HG02970 (cell line): ENCODE data around the gene ADAMTSL5.
"Not testable (repeated sequence)": the region's sequence is repeated elsewhere in the genome, so short reads cannot be mapped to it uniquely, and the experiment has no call there.

Source experiments
- ATAC-seq: cut with Tn5 transposase; IDR thresholded peaks from one replicate; pipeline ENCODE4 v1.9.1; 2021; ENCODE audit warnings: mild to moderate bottlenecking, moderate library complexity, moderate number of reproducible peaks; ENCODE audit not compliant: unreplicated experiment, low FRiP score

ADAMTSL5 gene

GRCh38 chr19:1531587-1531986 is 18.8 kb upstream of the ADAMTSL5 start:
- ATAC-seq = no peak

- not testable (repeated sequence) for ATAC-seq
Observed at GRCh38 chr19:1530856-1531255, 18.0 kb upstream of the ADAMTSL5 start.

- no peak for ATAC-seq
Observed at GRCh38 chr19:1529430-1529816, 16.6 kb upstream of the ADAMTSL5 start.

- ATAC-seq = no peak
Observed at GRCh38 chr19:1528596-1529429, 16.0 kb upstream of the ADAMTSL5 start.

- ATAC-seq = no peak
Observed at GRCh38 chr19:1527650-1528309, 15.0 kb upstream of the ADAMTSL5 start.

- no peak for ATAC-seq
Observed at GRCh38 chr19:1526979-1527649, 14.3 kb upstream of the ADAMTSL5 start.

- no peak for ATAC-seq
Observed at GRCh38 chr19:1526066-1526778, 13.4 kb upstream of the ADAMTSL5 start.

GRCh38 chr19:1525343-1525742 is 12.5 kb upstream of the ADAMTSL5 start:
- ATAC-seq = no peak

- ATAC-seq = no peak
Observed at GRCh38 chr19:1524972-1525325, 12.1 kb upstream of the ADAMTSL5 start.

- no peak for ATAC-seq
Observed at GRCh38 chr19:1524287-1524971, 11.6 kb upstream of the ADAMTSL5 start.

- ATAC-seq = no peak
Observed at GRCh38 chr19:1523412-1524286, 10.8 kb upstream of the ADAMTSL5 start, which contains the start of gene PLK5. PLK5 (plus strand) TSS chr19:1524077; CDS start chr19:1526997, 2,920 bp downstream.

GRCh38 chr19:1522838-1523237 is 10.0 kb upstream of the ADAMTSL5 start:
- no peak for ATAC-seq

GRCh38 chr19:1522061-1522460 is 9.2 kb upstream of the ADAMTSL5 start:
- ATAC-seq = no peak

GRCh38 chr19:1521636-1522035 is 8.8 kb upstream of the ADAMTSL5 start:
- no peak for ATAC-seq

GRCh38 chr19:1520203-1520780 is 7.5 kb upstream of the ADAMTSL5 start:
- no peak for ATAC-seq

GRCh38 chr19:1519802-1520201 is 7.0 kb upstream of the ADAMTSL5 start:
- ATAC-seq = not testable (repeated sequence)

GRCh38 chr19:1518471-1518870 is 5.7 kb upstream of the ADAMTSL5 start:
- ATAC-seq = no peak

- no peak for ATAC-seq
Observed at GRCh38 chr19:1516395-1516753, 3.6 kb upstream of the ADAMTSL5 start.
